Stimulated activated CD4-positive, alpha-beta T cell treated with anti-CD3 and anti-CD28 coated beads, Interleukin-4, amount 100 ng/mL, for 4 hours (primary cell): Measurements from ENCODE around the gene NDE1.
"Not testable (repeated sequence)": the region's sequence is repeated elsewhere in the genome, so short reads cannot be mapped to it uniquely, and the experiment has no call there.

Experiments
- DNase-seq, 2 experiments: peaks; one replicate each; pipeline ENCODE4 v3.0.0-alpha.2; 2020

Gene NDE1

GRCh38 chr16:15653227-15653626 is 3.2 kb downstream of the NDE1 start:
- DNase-seq: no peak

- DNase-seq: no peak
Measured at GRCh38 chr16:15654591-15654990, 4.5 kb downstream of the NDE1 start.

- not testable (repeated sequence) for DNase-seq
Measured at GRCh38 chr16:15655561-15655960, 5.5 kb downstream of the NDE1 start.

GRCh38 chr16:15658149-15658548 is 8.1 kb downstream of the NDE1 start:
- DNase-seq: no peak

GRCh38 chr16:15658556-15658955 is 8.5 kb downstream of the NDE1 start:
- DNase-seq: no peak

GRCh38 chr16:15660203-15660601 is 10.2 kb downstream of the NDE1 start:
- no peak for DNase-seq

- DNase-seq: no peak
Measured at GRCh38 chr16:15665107-15665506, 15.1 kb downstream of the NDE1 start.

- no peak for DNase-seq
Measured at GRCh38 chr16:15667091-15667742, 17.2 kb downstream of the NDE1 start.

- no peak for DNase-seq
Measured at GRCh38 chr16:15671530-15672117, 21.6 kb downstream of the NDE1 start.

GRCh38 chr16:15672127-15672513 is 22.1 kb downstream of the NDE1 start:
- not testable (repeated sequence) for DNase-seq

- DNase-seq: peak; percentile 27 to 46
Measured at GRCh38 chr16:15672514-15673167, 22.6 kb downstream of the NDE1 start.

GRCh38 chr16:15674571-15674970 is 24.5 kb downstream of the NDE1 start:
- no peak for DNase-seq

- DNase-seq: no peak
Measured at GRCh38 chr16:15676506-15676905, 26.5 kb downstream of the NDE1 start.

GRCh38 chr16:15677447-15677846 is 27.4 kb downstream of the NDE1 start:
- no peak for DNase-seq

- DNase-seq: peak; percentile 35 to 37
Measured at GRCh38 chr16:15682105-15682570, 32.1 kb downstream of the NDE1 start.

GRCh38 chr16:15686287-15686686 is 36.2 kb downstream of the NDE1 start:
- DNase-seq: no peak

- DNase-seq: no peak
Measured at GRCh38 chr16:15689290-15689689, 39.2 kb downstream of the NDE1 start.

- no peak for DNase-seq
Measured at GRCh38 chr16:15690296-15690695, 40.3 kb downstream of the NDE1 start.

- DNase-seq: no peak
Measured at GRCh38 chr16:15691046-15691445, 41.0 kb downstream of the NDE1 start.

- not testable (repeated sequence) for DNase-seq
Measured at GRCh38 chr16:15692508-15692907, 42.5 kb downstream of the NDE1 start.

GRCh38 chr16:15694499-15694898 is 44.5 kb downstream of the NDE1 start:
- no peak for DNase-seq

GRCh38 chr16:15699819-15700218 is 49.8 kb downstream of the NDE1 start:
- no peak for DNase-seq

- no peak for DNase-seq
Measured at GRCh38 chr16:15701367-15701766, 51.3 kb downstream of the NDE1 start.
